GM15510 (cell line): ENCODE data around the gene CLEC16A.

Experiments
- POLR2A ChIP-seq: IDR thresholded peaks from 3 replicates; pipeline ENCODE4 v1.6.1; 2011; ENCODE audit warnings: borderline replicate concordance; ENCODE audit not compliant: insufficient read length; ENCODE audit errors: extremely low read depth

Gene CLEC16A

DNA sequence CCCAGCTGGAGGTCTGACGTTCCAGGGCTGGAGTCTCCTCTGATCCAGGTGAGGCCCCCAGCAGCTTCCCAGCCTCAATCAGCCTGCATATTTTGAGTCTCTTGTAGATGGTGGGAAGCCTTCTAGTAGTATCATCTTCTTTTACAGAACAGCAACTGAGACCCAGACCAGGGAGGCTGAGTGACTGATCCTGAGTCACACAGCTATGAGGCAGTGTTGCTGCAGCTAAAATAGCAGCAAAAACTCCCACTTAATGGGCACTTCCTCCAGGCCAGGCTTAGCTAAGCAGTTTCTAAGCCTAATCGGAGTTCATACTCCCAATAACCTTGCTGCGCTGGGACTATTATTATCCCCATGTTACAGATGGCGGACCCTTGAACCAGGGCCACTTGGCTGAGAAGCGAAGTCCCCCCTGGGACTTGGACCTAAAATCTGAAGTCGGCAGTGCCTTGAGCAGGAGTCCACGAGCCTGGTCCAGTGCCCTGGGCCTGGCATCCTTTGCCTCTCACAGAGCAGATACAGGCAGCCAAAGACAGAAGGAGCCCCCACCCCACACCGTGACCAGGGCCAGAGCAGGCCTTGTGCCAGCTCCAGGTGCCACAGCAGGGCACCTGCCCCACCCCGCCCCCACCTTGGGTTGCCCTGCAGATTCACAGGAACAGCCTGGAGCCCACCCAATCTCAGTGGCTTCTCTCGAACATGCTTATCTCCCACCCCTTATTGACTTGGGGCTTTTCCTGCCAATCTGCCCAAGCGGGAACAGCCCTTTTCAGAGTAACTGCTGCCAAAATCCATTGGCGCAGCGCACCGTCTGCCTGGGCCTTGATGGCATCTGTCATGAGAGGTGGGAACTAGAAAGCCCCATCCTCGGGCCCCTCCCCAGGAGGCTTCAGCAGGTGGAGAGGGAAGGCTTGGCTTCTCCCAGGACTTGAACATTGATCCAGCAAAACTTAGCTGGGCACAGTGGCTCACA, 246.5 kb downstream of the CLEC16A start:
- no peak for TF ChIP-seq POLR2A

DNA sequence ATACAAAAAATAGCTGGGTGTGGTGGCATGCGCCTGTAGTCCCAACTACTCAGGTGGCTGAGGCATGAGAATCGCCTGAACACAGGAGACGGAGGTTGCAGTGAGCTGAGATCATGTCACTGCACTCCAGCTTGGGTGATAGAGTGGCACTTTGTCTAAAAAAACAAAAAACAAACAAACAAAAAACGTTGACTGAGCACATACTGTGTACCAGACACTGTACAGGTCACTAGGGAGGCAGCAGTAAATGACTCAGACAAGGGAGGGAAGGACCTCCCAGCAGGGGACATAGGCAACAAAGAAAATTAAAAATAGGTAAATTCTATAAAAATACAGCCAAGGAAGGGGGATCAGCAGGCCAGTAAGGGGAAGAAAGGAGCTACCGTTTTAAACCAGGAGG, 247.3 kb downstream of the CLEC16A start:
- TF ChIP-seq POLR2A = no peak

DNA sequence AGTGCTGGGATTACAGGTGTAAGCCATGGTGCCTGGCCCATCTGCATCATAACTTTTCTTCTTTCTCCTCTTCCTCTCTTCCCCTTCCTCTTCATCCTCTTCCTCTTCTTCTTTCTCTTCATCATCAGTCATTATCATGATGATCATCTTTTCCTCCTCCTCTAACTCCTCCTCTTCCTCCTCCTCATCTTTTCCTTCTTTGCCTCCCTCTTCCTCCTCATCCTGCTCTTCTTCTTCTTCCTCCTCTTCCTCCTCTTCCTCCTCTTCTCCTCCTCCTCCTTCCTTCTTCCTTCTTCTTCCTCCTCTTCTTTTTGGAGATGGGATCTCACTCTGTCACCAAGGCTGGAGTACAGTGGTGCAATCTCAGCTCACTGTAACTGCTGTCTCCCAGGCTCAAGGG, 249.1 kb downstream of the CLEC16A start:
- TF ChIP-seq POLR2A = no peak

DNA sequence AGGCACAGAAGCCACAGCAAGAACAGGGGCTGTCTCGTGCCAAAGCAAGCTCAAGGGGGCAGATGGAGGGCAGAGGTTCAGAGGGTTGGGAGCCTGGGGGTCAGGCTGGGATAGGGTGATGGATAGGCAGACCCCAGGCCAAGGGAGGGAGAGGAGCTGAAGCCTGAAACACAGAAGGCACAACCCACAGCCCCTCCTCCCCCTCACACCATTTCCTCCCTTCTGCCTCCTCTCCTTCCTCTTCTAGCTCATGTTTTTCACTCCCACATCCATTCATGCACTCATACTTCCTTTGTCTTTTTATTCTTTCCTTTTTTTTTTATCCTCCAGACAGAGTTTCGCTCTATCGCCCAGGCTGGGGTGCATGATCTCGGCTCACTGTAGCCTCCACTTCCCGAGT, 250.5 kb downstream of the CLEC16A start:
- no peak for TF ChIP-seq POLR2A

DNA sequence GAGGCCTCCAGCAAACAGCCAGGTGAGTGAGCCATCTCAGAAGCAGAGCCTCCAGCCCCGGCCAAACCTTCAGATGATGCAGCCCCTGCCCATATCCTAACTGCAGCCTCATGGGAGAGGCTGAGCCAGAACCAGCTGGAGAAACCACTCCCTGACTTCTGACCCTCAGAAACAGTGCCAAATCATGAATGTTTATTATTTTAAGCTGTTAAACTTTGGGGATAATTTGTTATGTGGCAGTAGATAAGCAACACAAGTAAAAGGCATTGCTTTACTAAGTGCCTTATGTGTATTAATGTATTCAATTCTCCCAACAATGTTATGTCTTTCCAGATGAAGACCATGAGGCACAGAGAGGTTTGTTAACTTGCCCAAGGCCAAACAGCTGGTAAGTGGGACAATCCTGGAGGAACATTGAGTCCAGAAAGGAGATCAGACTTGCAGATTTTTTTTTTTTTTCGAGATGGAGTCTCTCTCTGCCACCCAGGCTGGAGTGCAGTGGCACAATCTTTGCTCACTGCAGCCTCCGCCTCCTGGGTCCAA, 252.0 kb downstream of the CLEC16A start:
- TF ChIP-seq POLR2A = no peak

DNA sequence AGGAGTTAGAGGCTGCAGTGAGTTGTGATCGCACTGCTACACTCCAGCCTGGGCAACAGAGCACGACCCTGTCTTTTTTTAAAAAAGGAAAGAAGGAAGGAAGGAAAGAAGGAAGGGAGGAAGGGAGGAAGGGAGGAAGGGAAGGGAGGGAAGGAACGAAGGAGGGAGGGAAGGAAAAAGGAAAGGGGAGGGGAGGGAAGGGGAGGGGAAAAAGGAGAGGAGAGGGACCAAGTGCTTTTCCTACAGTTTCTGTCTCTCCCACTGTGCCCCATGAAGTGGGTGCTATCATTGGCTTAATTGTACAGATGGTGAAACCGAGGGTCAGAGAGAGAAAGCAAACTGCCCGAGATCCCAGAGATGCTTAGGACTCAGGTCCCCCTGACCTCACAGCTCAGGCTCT, 254.0 kb downstream of the CLEC16A start:
- TF ChIP-seq POLR2A = no peak

DNA sequence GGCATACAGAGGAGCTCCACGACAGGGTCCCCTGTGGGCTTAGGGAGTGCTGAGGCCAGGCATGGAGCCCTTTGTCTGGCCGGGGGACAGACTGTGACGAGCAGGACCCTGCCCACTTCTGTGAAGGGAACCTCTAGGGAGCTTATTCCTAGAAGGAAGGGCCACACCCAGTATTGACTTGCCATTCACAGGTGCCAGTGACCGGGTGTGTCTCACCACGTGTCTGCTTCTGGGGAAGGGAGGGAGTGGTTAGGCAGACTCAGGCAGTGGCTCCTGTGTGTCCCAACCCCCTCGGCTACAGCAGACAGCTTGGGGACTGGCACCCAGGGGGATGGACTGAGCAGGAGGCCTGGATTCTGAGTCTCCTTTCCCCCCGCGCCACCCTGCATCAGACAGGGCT, 254.5 kb downstream of the CLEC16A start:
- TF ChIP-seq POLR2A = no peak

DNA sequence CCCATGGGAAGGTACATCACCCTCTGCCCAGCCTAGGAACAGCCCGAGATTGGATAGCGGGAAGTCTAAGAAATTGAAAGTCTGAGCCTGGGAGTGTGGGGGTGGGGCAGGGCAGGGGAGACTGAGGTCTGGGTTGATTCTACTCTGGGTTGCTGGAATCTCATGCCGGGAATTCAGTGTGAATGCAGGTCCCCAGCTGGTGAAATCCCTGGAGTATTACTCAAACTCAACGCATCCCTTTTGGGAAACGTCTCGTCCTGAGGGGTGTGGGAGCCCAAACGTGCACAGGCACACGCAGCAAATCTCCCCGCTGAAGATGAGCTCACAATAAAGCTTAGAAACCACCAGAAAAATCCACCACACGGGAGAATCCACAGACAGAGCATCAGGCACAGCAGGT, 256.2 kb downstream of the CLEC16A start:
- TF ChIP-seq POLR2A = no peak

DNA sequence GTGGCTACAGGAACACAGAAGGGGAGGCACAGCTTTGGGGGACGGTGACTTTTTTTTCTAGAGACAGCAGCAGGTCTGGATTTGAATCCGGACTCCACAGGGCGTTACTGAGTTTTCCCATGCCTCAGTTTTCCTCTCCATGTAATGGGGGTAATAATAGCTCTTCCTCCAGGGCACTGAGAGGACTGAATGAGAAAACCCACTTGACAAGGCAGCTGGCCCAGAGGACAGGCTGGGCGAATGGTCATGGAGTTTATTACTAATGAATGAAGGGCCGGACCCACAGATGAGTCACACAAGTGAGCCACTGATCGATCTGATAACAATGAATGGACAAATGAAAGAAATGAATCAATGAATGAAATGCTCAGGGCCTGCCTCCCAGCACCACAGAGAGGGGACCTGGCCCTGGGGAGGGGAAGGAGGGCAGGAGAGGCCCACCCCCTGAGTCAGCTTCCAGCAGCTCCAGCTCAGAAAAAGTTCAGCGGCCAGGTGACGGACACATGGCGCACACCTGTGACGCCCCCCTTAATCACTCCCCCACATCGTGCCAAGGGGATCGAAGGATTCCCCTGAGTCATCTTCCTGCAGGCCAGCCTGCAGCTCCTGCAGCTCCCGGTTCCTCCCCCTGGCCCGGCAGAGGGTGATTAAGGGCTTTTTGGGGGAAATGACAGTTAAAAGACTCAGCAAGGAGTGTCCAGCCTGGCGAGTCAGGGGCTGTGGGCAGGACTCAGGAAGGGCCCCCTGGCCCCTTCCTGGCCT, 257.3 kb downstream of the CLEC16A start:
- TF ChIP-seq POLR2A = no peak

DNA sequence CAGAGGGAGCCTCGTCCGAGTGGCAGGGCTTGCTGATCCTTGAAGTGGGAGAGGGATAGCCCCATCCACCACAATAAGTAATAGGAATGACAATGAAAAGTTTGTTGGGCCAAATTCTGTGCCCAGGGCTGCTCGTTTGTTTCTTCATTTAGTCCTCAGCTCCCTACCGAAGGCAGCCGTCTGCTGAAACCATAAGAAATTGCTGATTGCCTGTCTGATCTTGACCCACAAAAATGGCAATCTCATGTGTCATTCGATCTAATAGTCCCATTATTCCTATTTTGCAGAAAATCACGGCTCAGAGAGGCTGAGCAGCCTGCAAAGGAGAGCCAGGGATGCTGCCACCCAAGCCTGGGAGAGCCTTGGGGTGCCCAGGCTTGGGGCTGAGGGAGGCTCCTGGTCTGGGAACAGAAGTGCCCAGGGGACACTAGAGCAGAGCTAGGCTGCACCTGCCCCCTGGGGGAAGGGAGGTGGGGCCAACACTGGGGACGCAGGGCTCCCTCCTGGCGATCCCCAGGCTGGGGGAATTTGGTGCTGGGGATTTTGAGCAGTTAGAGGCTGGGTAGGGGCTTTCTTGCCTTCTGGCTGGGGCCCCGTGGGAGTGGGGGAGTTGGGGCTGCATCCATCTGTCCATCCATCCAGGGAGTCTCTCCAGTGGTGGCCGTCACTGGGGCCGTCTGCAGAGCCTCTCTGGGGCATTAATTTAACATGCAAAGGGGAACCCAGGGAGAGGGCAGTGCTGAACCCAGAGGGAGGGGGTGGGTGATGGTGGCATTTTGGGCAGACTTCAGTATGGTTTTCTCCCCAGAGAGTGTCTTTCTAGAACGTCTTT, 258.1 kb downstream of the CLEC16A start:
- no peak for TF ChIP-seq POLR2A

DNA sequence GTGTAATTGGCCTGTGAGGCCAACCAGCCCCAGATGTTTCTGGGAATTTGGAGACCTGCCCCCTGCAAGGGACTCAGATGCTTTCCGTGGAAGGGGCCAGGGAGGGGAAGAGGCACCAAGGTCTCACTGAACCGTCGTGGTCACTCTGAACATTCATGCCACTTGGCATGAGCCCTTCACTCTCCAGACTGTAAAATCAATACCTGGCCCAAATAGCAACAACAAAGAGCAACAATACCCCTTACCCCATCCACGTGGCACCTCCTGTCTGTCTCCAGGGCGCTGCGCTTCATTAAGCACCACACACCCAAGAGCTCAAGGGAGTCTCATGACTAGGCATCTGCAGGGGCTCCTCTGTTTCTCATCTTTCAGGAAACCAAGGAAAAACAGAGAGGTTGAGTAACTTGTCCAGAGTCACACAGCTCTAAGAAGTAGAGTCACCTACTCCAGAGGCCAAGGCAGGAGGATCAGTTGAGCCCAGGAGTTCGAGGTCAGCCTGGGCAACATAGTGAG, 258.8 kb downstream of the CLEC16A start:
- TF ChIP-seq POLR2A = no peak

DNA sequence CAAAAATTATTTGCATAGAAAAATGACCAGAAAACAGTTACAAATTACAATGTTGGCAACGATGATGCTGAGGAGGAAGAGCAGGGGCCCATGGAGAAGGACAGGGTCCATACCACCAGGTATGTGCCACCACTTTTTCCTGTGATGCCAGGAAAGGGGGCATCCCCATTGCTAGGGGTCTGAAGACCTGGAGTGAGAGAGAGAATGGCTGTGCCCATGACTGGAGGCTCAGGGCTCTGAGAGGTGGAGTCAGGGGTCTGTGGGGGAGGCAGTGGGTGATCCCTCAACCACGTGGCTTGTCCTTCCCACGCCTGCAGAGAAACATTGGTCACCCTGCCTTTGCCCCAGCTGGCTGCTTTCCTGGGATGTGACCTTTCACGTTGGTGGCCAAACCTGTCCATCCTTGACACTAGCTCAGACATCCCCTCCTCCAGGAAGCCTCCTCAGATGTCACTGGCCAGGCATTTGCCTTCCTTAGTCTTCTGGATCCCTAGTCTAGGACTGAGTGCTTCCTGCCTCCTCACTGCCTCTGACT, 260.2 kb downstream of the CLEC16A start:
- no peak for TF ChIP-seq POLR2A

DNA sequence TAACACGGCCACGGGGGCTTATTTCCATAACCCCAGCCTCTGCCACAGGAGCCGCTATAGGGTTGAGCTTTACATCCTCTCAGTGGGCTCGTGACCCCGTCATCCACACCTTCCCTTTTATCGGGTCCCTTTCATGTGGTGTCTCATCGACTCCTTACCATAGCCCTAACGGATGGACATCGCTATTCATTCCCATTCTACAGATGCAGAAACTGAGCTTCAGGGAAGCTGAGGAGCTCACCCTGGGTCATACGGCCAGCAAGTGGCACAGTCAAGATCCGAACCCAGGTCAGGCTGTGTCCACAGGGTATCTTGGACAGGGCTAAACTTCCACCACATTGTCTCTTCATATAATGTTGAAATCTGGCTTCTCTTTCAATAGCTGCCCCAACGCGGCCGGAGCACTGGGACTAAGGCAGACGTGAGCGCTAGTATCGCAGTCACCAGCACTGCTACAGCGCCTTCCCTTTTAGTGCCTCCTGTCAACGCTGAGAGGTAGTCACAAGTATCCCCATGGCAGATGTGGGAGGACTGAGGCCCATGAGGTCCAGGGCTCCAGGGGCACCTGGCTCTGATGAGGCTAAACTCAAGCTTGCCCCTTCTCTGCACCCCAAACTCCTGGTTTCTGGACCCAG, 260.8 kb downstream of the CLEC16A start:
- TF ChIP-seq POLR2A = no peak
